HG02571 (cell line): ENCODE data around the gene INPP5K.
"Not testable (repeated sequence)": the region's sequence is repeated elsewhere in the genome, so short reads cannot be mapped to it uniquely, and the experiment has no call there.

Source experiments
- ATAC-seq: cut with Tn5 transposase; IDR thresholded peaks from one replicate; pipeline ENCODE4 v1.9.1; 2021; ENCODE audit warnings: mild to moderate bottlenecking, moderate library complexity; ENCODE audit not compliant: unreplicated experiment

The INPP5K gene

DNA sequence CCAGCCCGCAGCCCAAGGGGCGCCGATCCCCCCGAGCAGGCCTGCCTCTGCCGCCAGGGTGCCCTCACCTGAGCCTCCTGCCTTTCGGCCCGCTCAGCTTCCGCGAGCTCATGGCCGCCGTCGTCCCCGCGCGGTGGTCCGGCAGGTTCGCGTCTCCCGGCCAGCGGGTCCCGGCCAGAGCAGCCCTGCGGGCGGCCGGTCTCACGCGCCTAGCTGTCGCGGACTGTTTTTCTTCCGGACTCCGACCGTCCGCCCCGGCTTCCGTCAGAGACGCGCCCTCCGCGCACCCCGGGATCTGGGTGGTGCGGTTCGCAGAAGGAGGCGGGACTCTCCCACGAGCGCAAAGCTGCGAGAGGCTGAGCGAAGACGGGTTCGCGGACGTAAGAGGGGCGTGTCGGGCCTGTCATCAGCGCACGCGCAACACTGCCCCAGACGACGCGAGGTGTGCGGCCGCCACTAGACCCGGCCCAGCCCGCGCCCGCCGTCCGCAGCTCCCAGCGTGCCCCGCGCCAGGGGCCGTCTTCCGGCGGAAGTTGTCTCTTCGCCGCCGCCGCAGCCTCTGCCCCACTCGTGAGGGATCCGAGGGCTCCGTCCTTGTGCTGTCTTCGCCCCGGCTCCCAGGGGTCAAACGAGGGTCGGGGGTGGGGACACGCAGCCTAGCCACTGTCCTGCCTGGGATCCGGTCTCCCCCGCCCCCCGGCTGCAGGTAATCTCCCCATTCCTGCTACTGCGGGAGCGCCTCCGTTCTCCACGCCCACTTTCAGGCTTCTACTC is at the start of gene INPP5K:
INPP5K (minus strand) TSS at position 225 of the 774 bp plus-strand sequence; CDS start at position 112, 113 bp downstream.
- peak; percentile 85 for ATAC-seq

DNA sequence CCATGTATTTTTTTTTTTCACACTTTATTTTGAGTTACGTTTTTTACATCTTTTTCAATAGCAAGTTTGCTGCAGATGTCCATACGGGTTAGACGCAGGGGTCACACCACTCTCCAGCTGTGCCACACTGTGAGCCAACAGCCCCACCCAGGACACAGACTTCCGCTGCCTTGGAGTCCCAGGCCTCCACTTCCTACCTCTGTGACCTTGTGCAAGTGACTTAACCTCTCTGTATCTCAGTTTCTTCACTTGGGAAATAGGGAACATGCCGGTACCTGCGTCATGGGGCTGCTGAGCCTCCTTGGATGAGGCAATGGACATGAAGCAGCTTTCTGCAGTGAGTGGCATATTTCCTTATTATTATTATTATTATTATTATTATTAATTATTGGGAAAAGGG is 49.5 kb upstream of the INPP5K start:
- ATAC-seq, result no peak

DNA sequence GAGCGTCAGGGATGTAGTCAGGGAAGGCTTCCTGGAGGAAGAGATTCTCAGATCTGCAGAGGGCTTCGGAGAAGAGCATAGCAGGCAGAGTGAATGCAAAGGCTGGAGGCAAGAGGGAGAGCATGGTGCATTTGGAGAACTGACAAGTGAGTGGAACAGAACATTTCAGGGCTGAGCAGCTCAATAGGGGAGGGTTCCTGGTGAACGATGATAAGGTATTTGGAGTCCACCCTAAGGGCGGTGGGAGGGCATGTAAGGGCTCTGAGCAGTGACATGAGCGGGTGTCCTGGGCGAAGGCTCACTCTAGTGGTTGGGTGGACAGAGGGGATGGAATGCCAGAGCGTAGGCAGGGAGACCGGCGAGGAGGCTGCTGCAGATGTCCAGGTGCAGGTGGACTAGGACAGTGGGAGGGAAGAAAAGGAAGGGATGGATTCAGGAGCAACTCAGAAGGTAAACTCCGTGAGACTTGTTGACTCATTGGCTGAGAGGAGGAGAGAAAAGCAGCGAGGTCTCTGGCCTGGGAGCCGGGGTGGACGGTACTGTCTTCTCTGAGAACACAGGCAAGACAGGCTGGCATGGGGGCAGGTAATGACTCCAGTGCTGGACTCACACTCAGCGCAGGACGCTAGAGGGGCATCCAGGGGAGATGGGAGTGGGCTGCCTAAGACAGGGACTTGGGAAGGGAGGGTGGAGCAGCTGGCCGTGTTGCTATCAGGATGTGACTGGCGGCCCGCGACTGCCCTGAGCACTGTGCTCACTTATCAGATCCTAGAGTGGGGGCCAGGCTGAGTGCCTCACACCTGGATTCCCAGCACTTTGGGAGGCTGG is 47.6 kb upstream of the INPP5K start:
- ATAC-seq, result no peak

DNA sequence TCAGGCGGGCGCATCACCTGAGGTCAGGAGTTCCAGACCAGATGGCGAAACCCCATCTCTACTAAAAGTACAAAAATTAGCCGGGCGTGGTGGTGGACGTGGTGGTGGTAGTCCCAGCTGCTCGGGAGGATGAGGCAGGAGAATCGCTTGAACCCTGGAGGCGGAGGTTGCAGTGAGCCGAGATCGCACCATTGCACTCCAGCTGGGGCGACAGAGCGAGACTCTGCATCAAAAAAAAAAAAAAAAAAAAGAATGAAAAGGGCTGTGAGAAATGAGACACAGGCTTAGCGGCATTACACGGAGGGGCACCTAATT is 47.0 kb upstream of the INPP5K start:
- ATAC-seq, result not testable (repeated sequence)

DNA sequence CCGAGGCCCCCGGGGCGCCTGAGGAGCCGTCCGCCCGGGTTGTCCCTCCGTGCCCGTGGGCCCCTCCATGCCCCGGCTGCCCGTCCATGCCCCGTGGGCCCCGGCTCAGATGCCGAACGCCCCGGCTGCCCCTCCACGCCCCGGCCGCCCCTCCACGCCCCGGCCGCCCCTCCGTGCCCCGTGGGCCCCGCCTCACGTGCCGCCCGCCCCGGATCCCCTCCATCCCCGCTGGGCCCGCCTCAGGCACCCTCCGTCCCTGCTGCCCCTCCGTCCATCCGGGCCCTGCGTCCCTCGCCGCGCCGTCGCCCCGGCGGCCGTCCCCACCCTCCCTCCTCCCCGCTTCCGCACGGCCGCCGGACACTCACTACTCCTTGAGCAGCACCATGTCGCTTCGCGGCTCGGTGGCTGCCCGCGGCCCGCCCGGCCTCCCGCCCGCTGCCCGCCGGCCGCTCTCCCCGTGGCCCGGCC is 45.8 kb upstream of the INPP5K start:
- peak; percentile 13 for ATAC-seq

DNA sequence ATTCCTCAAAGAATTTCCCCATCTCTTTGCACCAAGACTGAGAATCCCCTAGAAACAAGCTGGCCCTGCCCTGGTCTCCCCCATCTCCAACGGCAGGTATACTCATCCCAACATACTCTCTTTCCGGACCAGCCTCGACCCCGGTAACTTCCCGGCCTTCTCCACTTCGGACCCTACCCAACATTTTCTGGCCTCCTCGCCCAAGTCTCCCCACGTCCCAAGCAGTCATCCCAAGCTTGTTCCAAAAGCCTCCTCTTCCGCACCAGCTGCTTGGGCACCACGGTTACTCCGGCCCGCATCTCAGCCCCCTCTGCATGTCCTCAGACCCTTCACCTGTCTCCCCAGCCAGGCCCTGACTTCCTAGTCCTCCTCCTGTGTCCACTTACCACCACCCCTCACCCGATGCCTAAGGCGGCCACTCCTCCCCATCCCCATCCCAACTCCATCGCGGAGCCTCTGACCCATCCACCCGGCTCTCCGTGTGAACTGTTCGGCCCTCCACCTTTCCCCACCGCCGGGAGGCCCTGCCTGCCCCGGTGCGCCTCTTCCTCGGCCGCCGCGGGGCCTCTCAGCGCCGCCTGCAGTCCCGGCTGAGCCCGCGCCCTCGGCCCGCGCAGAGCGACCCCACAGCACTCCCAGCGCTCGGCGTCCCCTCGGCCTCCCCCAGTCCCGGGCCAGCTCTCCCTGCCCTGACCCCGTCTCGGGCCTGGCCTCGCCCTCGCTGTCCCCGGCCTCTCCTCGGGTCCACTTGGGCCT is 45.2 kb upstream of the INPP5K start:
- ATAC-seq, result peak; percentile 21

DNA sequence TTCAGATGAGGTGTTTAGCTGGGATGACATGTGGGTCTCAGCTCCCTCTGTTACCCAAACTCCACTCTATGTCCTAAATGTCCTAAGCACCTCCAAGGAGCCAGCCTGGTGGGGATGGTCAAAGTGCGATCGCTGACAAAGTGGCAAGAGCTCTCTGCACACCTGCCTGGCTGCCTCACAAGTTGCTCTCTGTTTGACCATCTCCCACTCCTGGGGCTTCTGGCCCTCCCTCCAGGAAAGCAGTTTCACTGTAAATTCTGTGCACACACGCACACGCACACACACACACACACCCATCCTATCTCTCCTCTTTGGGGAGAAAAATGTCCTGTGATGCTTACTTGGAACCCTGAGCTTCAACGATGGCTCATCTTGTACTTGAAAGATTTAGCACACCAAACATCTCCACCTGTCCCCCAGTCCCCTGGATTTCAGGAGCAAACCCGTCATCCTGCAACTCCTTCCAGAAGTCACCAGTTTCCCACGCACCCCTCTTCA is 44.5 kb upstream of the INPP5K start:
- no peak for ATAC-seq

DNA sequence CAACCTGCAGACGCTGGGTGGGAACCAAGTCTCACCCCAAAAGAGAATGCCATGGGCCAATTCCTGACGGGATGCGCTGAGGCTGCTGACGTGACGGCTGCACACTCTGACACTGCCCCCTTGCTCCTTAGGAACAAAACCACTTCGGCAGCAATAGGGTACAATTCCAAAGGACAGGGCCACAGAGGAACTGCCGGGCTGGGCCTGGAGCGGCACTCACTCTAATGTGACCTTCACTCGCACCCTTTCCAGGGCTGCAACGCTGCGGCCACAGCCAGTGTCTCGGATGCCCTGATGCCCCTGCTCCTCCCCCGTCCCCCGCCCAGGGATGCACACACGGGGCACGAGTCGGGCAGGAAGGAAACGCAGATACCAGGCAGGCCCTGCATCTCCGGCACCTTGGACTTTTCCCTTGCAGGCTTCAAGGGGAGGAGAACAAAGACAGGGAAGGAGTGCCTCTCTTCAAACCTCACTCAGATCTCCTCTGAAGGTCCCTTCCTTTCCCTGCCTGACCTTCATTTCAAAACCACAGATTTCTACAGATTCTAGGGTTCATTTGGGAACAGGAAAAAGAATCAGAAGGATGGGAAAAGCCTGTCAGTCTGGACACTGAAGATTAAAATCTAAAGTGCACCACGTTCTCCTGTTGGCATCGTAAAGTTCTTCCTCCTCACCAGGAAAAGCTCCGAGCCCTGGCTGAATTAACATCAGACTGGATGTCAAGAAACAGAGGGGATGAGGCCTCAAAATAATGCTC is 43.9 kb upstream of the INPP5K start:
- no peak for ATAC-seq

DNA sequence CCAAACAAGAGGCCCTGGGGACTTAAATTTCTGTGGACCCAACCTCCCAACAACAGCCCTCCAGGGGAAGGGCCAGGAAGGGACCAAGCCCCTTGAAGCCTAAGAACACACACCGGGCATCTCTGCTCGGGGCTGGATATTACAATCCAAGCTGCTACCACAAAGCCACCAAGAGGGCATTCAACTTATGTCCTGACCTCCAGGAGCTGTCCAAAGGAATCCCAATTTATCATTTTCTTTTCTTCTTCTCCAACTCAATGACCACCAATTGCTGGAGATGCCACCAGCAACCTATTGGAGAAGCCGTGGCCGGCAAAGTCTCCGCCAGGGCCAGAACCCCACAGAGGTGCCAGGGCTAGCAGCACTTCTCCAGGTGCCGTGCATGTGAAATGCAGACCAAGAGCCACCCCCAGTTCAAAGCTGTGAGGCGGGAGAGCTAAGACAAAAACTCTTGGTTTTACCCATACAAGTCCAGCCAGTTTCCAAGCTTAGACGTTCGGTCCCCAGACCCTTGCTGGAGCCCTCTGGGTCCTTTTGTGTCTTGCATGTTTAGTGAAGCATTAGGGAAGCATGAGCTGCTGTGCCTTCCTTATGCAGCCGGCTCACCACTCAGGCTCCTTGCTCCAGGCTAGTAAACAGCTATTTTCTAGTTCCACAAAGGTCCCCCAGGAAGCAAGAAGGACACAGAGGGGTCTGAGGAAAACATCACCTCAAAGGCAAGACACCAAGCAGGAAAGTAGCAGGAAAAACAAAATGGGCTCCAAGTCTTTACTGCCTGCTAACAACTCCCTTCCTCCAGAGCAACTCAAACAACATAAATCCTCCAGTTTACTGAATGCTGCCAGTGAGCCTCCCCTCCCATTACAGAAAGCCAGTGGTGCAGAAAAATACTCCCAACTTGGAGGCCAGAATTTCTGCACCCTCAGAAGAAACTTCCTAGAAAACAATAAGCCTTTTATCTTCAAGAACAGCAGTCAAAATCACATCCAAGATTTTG is 42.9 kb upstream of the INPP5K start:
- ATAC-seq, result no peak

DNA sequence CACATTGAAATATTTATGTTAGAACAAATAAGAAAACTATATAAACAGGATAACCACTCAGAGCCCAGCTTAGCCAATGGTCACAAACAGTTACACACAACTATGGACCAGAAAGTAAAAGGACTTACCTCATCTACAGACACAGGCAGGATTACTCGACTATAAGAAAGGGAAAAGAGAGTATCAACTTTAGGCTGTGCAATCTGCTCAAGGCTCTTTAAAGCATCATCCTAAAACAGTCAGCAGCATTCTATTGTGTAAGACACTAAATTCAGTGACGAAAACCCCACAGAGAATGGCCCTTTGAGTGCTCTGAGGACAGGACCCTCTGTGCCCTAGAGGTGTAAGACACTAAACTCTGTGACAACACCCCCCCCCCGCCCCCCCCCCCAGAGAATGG is 42.0 kb upstream of the INPP5K start:
- no peak for ATAC-seq

DNA sequence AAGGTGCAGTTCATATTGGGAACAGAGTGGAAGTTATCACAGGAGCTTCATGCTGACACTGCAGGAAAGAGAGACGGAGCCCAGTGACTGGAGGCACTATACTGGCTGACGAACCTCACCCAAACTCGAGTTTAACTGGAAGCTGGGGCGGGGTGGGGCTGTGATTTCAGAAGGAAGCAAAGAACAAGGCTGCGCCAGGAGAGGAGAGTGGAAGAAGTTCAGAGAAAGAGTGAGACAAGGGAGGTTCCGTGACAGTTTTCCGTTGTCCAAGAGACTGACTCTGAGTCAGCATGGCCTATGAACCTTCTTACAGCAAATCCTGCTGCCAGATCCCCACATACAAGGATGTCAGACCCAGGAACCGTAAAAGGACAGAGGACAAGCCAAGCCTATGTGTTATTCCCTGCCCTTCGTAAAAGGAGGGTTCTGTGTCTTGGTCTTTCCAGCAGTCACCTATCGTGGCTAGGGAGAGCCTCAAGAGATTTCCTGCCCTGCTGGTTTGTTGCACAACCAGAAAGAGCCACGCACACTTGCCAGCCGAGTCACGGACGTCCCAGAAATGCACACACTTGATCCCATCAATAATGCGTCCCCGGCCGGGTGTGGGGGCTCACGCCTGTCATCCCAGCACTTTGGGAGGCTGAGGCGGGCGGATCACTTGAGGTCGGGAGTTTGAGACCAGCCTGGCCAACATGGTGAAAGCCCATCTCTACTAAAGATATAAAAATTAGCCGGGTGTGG is 41.1 kb upstream of the INPP5K start:
- ATAC-seq, result no peak

DNA sequence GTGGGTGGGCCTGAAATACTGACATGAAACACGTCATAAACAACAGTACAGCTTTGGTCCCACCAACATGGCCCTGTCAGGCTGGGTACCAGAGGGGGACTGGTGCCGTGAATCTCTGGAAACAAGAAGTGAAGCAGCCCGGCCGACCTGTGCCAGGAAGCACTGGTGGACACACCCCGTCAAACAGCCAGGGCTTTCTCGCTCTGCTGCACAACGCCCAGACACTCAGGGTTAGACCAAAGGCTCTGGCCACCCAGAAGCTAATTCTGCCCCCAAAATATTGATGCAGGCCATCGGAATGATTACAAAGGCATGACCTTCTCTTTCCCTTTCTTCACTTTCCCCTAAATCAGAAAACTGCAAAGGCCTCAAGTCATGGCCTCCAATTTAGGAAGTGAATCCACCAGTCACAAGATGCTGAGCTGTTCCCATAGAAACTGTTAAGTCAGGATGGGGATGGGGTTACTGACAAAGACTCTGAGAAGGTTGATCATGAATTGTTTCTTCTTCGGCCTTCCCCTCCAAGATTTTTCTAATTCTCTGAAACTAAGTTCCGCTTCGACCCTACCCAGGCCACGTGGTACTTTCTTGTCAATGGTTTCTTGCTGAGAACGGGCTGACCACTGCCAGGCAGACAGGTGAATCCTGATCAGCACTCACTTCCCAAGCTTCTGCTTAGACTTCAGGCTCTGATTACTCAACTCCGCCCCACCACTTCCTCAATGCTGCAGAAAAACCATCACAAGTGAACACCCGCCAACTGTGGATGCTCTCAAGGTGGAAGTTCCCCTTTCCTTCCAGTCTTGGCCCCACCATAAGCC is 39.4 kb upstream of the INPP5K start:
- ATAC-seq, result no peak

DNA sequence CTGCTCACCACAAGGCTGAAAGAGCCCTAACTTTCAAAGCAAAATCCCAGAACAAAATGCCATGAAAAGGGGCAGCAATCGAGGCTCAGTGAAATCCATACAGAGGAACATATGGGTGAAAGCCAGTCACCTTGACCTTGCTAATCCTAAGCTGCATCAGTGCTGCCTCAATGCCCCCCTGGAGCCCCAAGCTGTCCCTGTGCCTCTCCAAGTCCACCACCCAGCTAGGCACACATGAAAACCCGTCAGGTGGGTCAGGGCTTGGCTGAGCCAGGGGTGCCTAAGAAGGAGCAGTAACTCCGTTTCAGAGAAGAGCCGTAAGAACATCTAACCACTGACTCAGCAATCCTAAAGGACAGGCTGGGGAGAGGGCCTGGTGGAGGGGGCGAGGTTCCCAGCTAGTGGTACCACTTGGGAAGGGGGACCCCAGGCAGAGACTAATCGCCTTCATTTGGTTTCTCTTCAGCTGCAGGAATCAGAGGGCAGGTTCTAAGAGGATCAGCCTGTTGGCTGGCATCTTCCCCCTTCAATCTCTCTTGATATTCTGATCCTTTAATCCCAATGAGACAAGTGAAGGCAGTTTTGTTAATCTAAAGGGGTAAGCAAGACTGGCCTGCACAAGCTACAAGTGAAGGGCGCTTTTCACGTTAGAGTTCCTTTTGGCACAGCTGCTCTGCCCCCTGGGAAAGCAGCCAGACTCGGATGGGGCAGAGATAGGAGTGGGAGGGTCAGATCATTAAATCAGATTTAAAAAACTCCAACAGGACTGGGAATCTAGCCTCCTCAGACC is 38.5 kb upstream of the INPP5K start:
- ATAC-seq, result no peak

DNA sequence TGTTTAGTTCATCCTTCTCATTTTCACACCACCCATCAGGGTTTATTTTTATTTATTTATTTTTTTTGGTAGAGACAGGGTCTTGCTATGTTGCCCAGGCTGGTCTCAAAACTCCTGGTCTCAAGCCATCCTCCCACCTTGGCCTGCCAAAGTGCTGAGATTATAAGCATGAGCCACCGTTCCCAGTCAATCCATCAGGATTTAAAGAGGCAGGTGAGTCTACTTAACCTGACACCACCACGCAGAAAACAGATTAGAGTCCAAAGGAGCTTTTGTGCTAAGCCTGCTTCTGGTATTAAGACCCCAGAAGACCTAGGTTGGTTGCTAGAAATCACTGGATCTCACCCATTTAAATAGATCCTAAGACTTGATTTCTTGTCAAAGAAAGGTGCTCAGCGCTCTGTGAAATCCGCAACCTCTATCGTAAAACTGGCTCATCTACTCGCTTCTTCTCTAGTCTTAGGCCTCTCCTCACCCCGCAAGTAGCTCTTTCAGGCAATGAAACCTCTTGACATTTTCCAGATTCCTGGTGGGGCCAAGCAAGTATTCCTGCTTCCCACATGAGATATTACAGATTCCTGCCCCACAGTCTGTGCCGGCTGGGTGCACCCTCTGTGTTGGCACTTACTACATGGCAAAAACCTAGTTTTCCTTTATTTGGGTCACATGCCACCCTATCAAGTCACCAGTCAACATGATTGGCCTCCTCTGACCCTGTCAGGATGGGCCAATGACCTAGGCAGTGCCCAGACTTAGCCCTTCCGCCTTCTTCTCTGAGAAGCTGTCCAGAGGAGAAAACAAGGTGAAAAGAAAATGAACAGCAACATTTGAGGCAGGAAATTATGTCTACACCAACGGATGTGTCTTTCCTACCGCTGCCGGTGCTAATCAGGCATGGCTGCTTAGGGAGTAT is 37.2 kb upstream of the INPP5K start:
- no peak for ATAC-seq

DNA sequence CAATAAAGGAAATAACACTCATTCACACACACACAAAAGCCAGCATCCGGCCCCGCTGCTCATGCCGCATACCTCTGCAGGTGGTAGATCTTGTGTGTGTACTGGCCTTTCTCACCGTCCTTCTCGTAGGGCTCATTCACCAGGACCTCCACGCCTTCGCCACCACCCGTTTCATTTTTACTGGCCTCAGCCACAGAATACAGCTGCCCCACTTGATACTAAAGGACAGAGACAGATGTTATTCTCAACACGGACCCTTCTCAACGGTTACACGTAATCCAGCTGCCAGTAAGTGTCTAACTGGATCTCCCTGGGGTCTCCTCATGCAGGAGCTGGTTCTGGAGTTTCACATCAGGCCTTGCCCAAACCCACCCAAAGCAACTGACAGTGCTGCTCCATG is 36.5 kb upstream of the INPP5K start:
- no peak for ATAC-seq

DNA sequence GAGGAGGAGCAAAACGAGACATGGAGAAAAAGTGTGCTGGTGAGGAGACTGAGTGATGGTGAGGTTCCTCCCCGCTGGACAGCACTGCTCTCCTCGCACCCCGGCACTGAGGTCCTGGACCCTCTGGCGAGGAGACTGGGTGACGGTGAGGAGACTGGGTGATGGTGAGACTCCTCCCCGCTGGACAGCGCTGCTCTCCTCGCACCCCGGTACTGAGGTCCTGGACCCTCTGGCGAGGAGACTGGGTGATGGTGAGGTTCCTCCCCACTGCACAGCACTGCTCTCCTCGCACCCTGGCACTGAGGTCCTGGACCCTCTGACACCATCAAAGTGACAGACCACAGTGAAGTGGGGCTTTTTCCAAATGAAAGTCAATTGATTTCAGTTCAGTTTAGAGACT is 35.3 kb upstream of the INPP5K start:
- no peak for ATAC-seq
